GM23248 (cell line): ENCODE measurements around the gene RAB11A. TPM values are rescaled to one million over a fixed set of nuclear protein-coding genes. Genes with fewer than 3 reads are reported as not detected.

Experiments
- DNase-seq: peaks from one replicate; pipeline ENCODE4 v3.0.0-alpha.2; 2015
- H2AFZ ChIP-seq: fragments of 200-600 bp; sonication (generic); 2 replicates; pipeline ENCODE4 v1.6.1; 2016; ENCODE audit warnings: antibody characterized with exemption
- H3F3A ChIP-seq: fragments of 200-600 bp; sonication (generic); 2 replicates; pipeline ENCODE4 v1.6.1; 2016; ENCODE audit warnings: mild to moderate bottlenecking, antibody characterized with exemption, mixed run types; ENCODE audit not compliant: insufficient read depth
- H3K27ac ChIP-seq: fragments of 200-600 bp; sonication (generic); 2 replicates; pipeline ENCODE4 v1.5.1; 2016; ENCODE audit warnings: mild to moderate bottlenecking
- H3K27me3 ChIP-seq: fragments of 200-600 bp; sonication (generic); replicated peaks from 2 replicates; pipeline ENCODE4 v1.6.1; 2016; ENCODE audit warnings: mild to moderate bottlenecking; ENCODE audit not compliant: insufficient read depth
- H3K36me3 ChIP-seq: fragments of 200-600 bp; sonication (generic); 2 replicates; pipeline ENCODE4 v1.6.1; 2016; ENCODE audit warnings: low read depth, mild to moderate bottlenecking
- H3K4me1 ChIP-seq: fragments of 200-600 bp; sonication (generic); 2 replicates; pipeline ENCODE4 v1.6.1; 2016; ENCODE audit warnings: mild to moderate bottlenecking; ENCODE audit not compliant: insufficient read depth
- H3K4me2 ChIP-seq: fragments of 200-600 bp; sonication (generic); one replicate; pipeline ENCODE4 v1.6.1; 2016; ENCODE audit warnings: mild to moderate bottlenecking; ENCODE audit not compliant: unreplicated experiment
- H3K4me3 ChIP-seq: fragments of 200-600 bp; sonication (generic); 2 replicates; pipeline ENCODE4 v1.5.1; 2016; ENCODE audit warnings: mild to moderate bottlenecking
- H3K79me2 ChIP-seq: fragments of 200-600 bp; sonication (generic); 2 replicates; pipeline ENCODE4 v1.6.1; 2016; ENCODE audit warnings: mild to moderate bottlenecking; ENCODE audit not compliant: insufficient read depth
- H3K9ac ChIP-seq: fragments of 200-600 bp; sonication (generic); 2 replicates; pipeline ENCODE4 v1.6.1; 2016; ENCODE audit warnings: mild to moderate bottlenecking
- H3K9me2 ChIP-seq: fragments of 200-600 bp; sonication (generic); 2 replicates; pipeline ENCODE4 v1.6.1; 2016; ENCODE audit warnings: mixed run types, mild to moderate bottlenecking, moderate library complexity; ENCODE audit not compliant: insufficient read depth
- H3K9me3 ChIP-seq: fragments of 200-600 bp; sonication (generic); one replicate; pipeline ENCODE4 v1.6.1; 2017; ENCODE audit warnings: low read depth
- H4K20me1 ChIP-seq: fragments of 200-600 bp; sonication (generic); 2 replicates; pipeline ENCODE4 v1.6.0; 2016; ENCODE audit not compliant: insufficient read depth
- EZH2 ChIP-seq: fragments of 200-600 bp; sonication (generic); IDR thresholded peaks from 2 replicates; pipeline ENCODE4 v1.6.1; 2018; ENCODE audit warnings: antibody characterized with exemption, mild to moderate bottlenecking; ENCODE audit not compliant: insufficient read depth, poor library complexity, severe bottlenecking
- EZH2phosphoT487 ChIP-seq: fragments of 200-600 bp; sonication (generic); IDR thresholded peaks from 2 replicates; pipeline ENCODE4 v1.6.1; 2018; ENCODE audit warnings: antibody characterized with exemption, moderate library complexity, mild to moderate bottlenecking, low read depth; ENCODE audit not compliant: insufficient read depth
- WGBS, 2 experiments: methylation state at CpG; one replicate each; pipeline ENCODE4 v1.1.6; 2015 to 2017; ENCODE audit warnings: low lambda C conversion rate in 2 of 2, low coverage in 1 of 2; ENCODE audit errors: missing lambda C conversion rate in 2 of 2; 5-methylcytosine and 5-hydroxymethylcytosine counted together
- in situ Hi-C: fragments of 300-500 bp; cut with MboI; formaldehyde crosslinking; loops from 2 replicates; pipeline ENCODE4 v1.15.0; 2020
- polyA plus RNA-seq: library from polyadenylated mRNA; unstranded; fragments of >200 nt; fragmentation: Nextera tagmentation; extraction: Ambion mirVana; gene quantifications from 2 replicates; pipeline ENCODE4 v1.2.1, GENCODE V29; 2016
- total RNA-seq: library from RNA; depleted of rRNA; stranded (reverse); fragments of >200 nt; shearing (Covaris generic); gene quantifications from 2 replicates; pipeline ENCODE4 v1.2.3, GENCODE V29; 2014

The RAB11A gene
- total and polyA plus RNA-seq, 2 experiments from 2014 or later, result 148 to 262 TPM

DNA sequence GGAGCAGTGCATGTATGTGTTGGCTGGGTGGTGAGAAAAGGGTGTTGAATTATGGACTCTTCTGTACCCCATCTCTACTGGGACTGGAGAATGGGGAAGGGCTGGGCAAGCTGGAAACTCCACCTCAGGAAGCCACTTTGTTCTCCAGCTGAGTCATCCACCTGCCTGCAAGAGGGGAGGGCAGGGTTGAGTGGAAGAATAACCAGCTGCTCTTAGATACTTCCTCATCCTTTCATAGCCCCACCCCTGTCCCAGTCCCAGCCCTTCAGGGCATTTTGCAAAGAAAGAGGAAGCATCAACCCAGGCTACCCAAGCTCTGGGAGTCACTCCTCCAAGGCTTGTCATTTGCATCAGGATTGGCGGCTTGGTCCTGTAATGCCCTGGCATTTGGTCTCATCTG lies 33.1 kb downstream of the RAB11A start:
- 96 to 100% methylated on average over 1 of the region's 1 CpG for WGBS, 2 experiments
- no peak overlapping the region for H3K27ac ChIP-seq
- in situ Hi-C loops, result no loop called here

DNA sequence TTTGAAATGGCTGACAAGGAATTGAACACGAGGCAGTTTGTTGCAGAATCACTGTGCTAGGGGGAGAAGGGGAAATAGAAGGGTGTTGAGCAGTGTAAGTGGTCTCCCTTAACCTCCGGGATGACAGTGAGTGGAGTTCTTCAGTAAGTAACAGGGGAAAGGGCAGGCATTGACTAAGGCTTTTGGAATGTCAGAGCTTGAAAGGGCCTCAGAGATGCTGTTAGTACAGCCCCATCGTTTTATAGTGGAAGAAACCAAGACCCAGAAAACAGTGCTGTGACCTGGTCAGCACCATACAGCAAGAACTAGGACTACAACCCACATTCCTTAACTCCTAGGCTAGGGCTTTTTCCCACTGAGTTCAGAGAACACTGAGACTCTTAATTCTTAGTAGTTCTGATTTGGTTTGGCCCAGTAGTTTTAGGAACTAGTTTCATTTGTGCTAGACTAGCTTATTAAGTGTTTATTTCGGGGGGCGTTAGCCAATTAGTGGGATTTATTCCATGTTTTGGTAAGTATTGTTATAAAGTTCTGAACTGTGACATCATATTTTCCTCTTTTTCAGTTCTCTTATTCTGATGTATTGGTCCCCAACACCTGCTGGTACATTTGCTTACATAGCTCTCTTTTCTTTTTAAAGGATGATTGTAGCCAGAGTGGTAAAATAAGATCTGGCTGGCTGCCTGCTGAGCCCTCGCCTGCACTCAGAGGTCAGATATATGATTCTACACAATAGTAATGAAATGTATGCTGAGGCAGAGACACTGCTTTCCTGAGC lies 34.2 kb downstream of the RAB11A start:
- Histone ChIP-seq H2AFZ (no peak overlapping the region), H3K36me3 (peaks cover 12% of the 10 kb centered on the region; the same call in 1 of the 2 replicates), H3K4me3 (no peak overlapping the region), H3F3A (no peaks in the 10 kb centered on the region), H4K20me1 (no peaks in the 10 kb centered on the region), H3K9me3 (no peaks in the 10 kb centered on the region), H3K4me1 (no peaks in the 10 kb centered on the region), H3K27me3 (no peaks in the 10 kb centered on the region), H3K4me2 (no peak overlapping the region), H3K79me2 (no peaks in the 10 kb centered on the region), H3K9ac (no peak overlapping the region), H3K27ac (no peak overlapping the region), H3K9me2 (no peaks in the 10 kb centered on the region)
- in situ Hi-C loops, result no loop called here
- TF ChIP-seq EZH2 (no peak), EZH2phosphoT487 (no peak)
- 97 to 98% methylated on average over 6 of the region's 6 CpGs for WGBS, 2 experiments
- no peak for DNase-seq

More for the DNA sequence above, 33.1 kb downstream of the RAB11A start:
- Histone ChIP-seq H3K36me3 (peaks cover 20% of the 10 kb centered on the region), H3F3A (no peaks in the 10 kb centered on the region), H2AFZ (no peak overlapping the region), H3K79me2 (no peaks in the 10 kb centered on the region), H3K4me1 (no peaks in the 10 kb centered on the region), H3K4me2 (no peak overlapping the region), H3K27me3 (no peaks in the 10 kb centered on the region), H3K9me3 (no peaks in the 10 kb centered on the region), H4K20me1 (no peaks in the 10 kb centered on the region), H3K9ac (no peak overlapping the region), H3K4me3 (no peak overlapping the region), H3K9me2 (no peaks in the 10 kb centered on the region)
- no peak for TF ChIP-seq EZH2phosphoT487
- no peak for TF ChIP-seq EZH2
- DNase-seq, result no peak

DNA sequence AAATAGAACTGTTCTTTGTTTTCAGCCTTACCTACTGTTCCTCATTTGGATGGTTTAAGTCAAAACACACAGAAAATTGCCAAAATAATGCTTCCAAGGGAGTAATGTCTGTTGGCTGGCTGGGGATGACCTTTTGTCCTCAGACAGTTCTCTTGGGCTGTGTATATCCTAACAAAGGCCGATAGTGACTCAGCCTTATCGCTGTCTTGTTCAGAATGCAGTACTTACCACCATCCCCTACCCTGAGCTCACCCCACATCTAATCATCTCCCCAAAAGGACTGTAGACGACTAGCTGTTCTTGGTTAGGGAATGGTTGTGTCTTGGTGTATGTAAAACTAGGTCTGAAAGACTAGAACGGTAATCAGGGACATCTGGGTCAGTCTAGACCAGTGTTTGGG lies 35.0 kb downstream of the RAB11A start:
- Histone ChIP-seq H3K27ac (no peak overlapping the region), H3K79me2 (no peaks in the 10 kb centered on the region), H3K9me3 (no peaks in the 10 kb centered on the region), H3K4me3 (no peak overlapping the region), H3K9me2 (no peaks in the 10 kb centered on the region), H4K20me1 (no peaks in the 10 kb centered on the region), H3F3A (no peaks in the 10 kb centered on the region), H3K4me1 (no peaks in the 10 kb centered on the region), H3K27me3 (no peaks in the 10 kb centered on the region), H3K9ac (no peak overlapping the region), H3K4me2 (no peak overlapping the region), H2AFZ (no peak overlapping the region), H3K36me3 (peaks cover 12% of the 10 kb centered on the region; the same call in 1 of the 2 replicates)
- no peak for TF ChIP-seq EZH2
- TF ChIP-seq EZH2phosphoT487, result no peak
- in situ Hi-C loops, result no loop called here
- 81 to 82% methylated on average over 4 of the region's 4 CpGs for WGBS, 2 experiments
- DNase-seq, result no peak

DNA sequence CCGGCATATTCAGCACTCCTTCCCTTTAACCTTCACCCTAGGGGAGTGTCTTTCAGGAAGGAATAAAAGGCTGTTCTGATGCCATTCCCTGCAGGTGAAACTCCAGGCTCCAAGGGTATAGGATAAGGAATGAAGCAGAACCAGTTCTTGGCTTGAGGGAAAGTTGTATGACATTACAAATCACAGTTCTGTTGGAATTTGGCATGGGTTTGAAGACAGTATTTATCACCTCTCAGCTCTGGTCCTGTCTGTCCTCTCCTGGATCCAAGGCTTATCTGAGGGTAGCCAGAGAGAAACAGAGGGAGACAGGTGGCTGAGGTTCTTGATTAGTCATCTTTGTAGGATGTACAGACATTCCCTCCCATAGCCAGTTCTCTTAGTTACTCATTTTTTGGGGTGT lies 37.1 kb downstream of the RAB11A start:
- TF ChIP-seq EZH2phosphoT487, result no peak
- no peak for TF ChIP-seq EZH2
- Histone ChIP-seq H3K36me3 (peaks cover 11% of the 10 kb centered on the region; the same call in 1 of the 2 replicates), H4K20me1 (no peaks in the 10 kb centered on the region), H3K9me3 (no peaks in the 10 kb centered on the region), H3K27me3 (no peaks in the 10 kb centered on the region), H3K9ac (no peak overlapping the region), H3K79me2 (no peaks in the 10 kb centered on the region), H3K9me2 (no peaks in the 10 kb centered on the region), H3K4me2 (no peak overlapping the region), H3F3A (no peaks in the 10 kb centered on the region), H3K4me1 (no peaks in the 10 kb centered on the region), H3K27ac (no peak overlapping the region), H3K4me3 (no peak overlapping the region), H2AFZ (no peak overlapping the region)
- in situ Hi-C loops, result no loop called here
- WGBS, 2 experiments, result 95 to 100% methylated on average over 1 of the region's 1 CpG
- no peak for DNase-seq
